CD4-positive, alpha-beta T cell (primary cell): ENCODE measurements around the gene GABRR2. TPM values are rescaled to one million over a fixed set of nuclear protein-coding genes. Genes with fewer than 3 reads are reported as not detected.

Source experiments
- ATAC-seq: fragments of 200-7000 bp; cut with Tn5 transposase; one replicate; pipeline ENCODE4 v1.10.0; 2022; ENCODE audit warnings: mild to moderate bottlenecking; ENCODE audit not compliant: poor library complexity
- CTCF ChIA-PET: fragments of 350-600 bp; sonication (Branson Sonifier 250); formaldehyde crosslinking; loops from one replicate; lab custom pipeline; 2021; ENCODE audit warnings: antibody characterized with exemption, inconsistent platforms; lab: Charles Lee
- POLR2A ChIA-PET: fragments of 350-600 bp; sonication (Branson Sonifier 250); formaldehyde crosslinking; loops from one replicate; lab custom pipeline; 2021; ENCODE audit warnings: antibody characterized with exemption, inconsistent platforms; lab: Charles Lee
- DNase-seq, 14 experiments: peaks; one replicate each; pipeline ENCODE4 v3.0.0-alpha.2; 2013 to 2020; ENCODE audit warnings: mixed read lengths in 2 of 14
- H3K27ac ChIP-seq, 2 donors: one replicate each; pipeline versions ENCODE4 v1.5.1 to v1.7.0; 2013; ENCODE audit warnings: low read length in 2 of 2, low read depth in 1 of 2, mild to moderate bottlenecking in 1 of 2
- H3K27me3 ChIP-seq, 2 experiments: 1 replicate in 1 of 2; 2 replicates in 1 of 2; pipeline versions ENCODE4 v1.6.1 to v1.7.0; 2013; ENCODE audit warnings: low read length in 2 of 2, control low read depth in 1 of 2, mild to moderate bottlenecking in 1 of 2, moderate library complexity in 1 of 2; ENCODE audit not compliant: insufficient read depth in 2 of 2, control insufficient read depth in 1 of 2
- H3K36me3 ChIP-seq: one replicate; pipeline ENCODE4 v1.6.1; 2013; ENCODE audit warnings: low read length, control low read depth; ENCODE audit not compliant: insufficient read depth
- H3K4me1 ChIP-seq: one replicate; pipeline ENCODE4 v1.6.1; 2013; ENCODE audit warnings: low read length, control low read depth; ENCODE audit not compliant: insufficient read depth
- H3K4me3 ChIP-seq: one replicate; pipeline ENCODE4 v1.5.1; 2013; ENCODE audit warnings: mild to moderate bottlenecking, low read length, moderate library complexity
- H3K9me3 ChIP-seq, 2 experiments: 1 replicate in 1 of 2; 2 replicates in 1 of 2; pipeline versions ENCODE4 v1.6.1 to v1.7.0; 2013; ENCODE audit warnings: low read length in 2 of 2, mild to moderate bottlenecking in 2 of 2, control low read depth in 1 of 2, moderate library complexity in 1 of 2; ENCODE audit not compliant: control insufficient read depth in 1 of 2, insufficient read depth in 1 of 2
- H3K27ac Mint-ChIP-seq: one replicate; pipeline ENCODE4 v1.8.0; 2020; ENCODE audit warnings: mixed read lengths
- H3K27me3 Mint-ChIP-seq: one replicate; pipeline ENCODE4 v1.8.0; 2021; ENCODE audit warnings: mixed read lengths
- H3K36me3 Mint-ChIP-seq: one replicate; pipeline ENCODE4 v1.8.0; 2021; ENCODE audit warnings: low read depth, mixed read lengths
- H3K4me1 Mint-ChIP-seq: one replicate; pipeline ENCODE4 v1.8.0; 2021; ENCODE audit warnings: low read depth, mixed read lengths
- H3K4me3 Mint-ChIP-seq: one replicate; pipeline ENCODE4 v1.8.0; 2020; ENCODE audit warnings: mild to moderate bottlenecking, mixed read lengths
- H3K9me3 Mint-ChIP-seq: one replicate; pipeline ENCODE4 v1.8.0; 2020; ENCODE audit warnings: mixed read lengths
- CTCF ChIP-seq: fragments of 200-600 bp; IDR thresholded peaks from one replicate; pipeline ENCODE4 v1.8.0; 2022; ENCODE audit warnings: antibody characterized with exemption, mild to moderate bottlenecking
- intact Hi-C, 2 experiments: fragments of 100-400 bp; cut with DNase I in 1 of 2; cut with micrococcal nuclease in 1 of 2; formaldehyde crosslinking; loops; one replicate each; pipeline versions ENCODE4 v1.15.1 to v1.9.0; 2023 to 2025; cut with DNase I, micrococcal nuclease
- total RNA-seq, 174 experiments: library from RNA in 2 of 174; stranded (reverse) in 2 of 174; gene quantifications; one replicate each; pipeline ENCODE4 v1.2.3 and lab custom pipeline; 2021 to 2026

GABRR2 gene
- total RNA-seq, 2 experiments from 2014 or later = 0.47 to 0.49 TPM

GRCh38 chr6:89269252-89269651, 45.8 kb downstream of the GABRR2 start:
- DNase-seq (no peak), ATAC-seq (no peak)
- Mint-ChIP-seq H3K9me3 (no peaks in the 10 kb centered on the region), H3K4me1 (no peaks in the 10 kb centered on the region), H3K36me3 (no peaks in the 10 kb centered on the region), H3K27ac (no peak overlapping the region), H3K27me3 (no peaks in the 10 kb centered on the region), H3K4me3 (no peak overlapping the region)
- intact Hi-C loops = no loop called here
- Histone ChIP-seq H3K27me3 (no peaks in the 10 kb centered on the region), H3K9me3 (no peaks in the 10 kb centered on the region), H3K4me3 (no peak overlapping the region), H3K27ac (no peak overlapping the region), H3K4me1 (no peaks in the 10 kb centered on the region), H3K36me3 (no peaks in the 10 kb centered on the region)
- POLR2A ChIA-PET = no interaction called here
- no peak for TF ChIP-seq CTCF
- CTCF ChIA-PET = no interaction called here

- H3K4me1 ChIP-seq = no peaks in the 10 kb centered on the region
- Mint-ChIP-seq H3K36me3 (no peaks in the 10 kb centered on the region), H3K4me1 (no peaks in the 10 kb centered on the region), H3K27me3 (no peaks in the 10 kb centered on the region), H3K9me3 (no peaks in the 10 kb centered on the region), H3K4me3 (no peak overlapping the region), H3K27ac (no peak overlapping the region)
- H3K9me3 ChIP-seq = no peaks in the 10 kb centered on the region
- no peaks in the 10 kb centered on the region for H3K27me3 ChIP-seq
- H3K4me3 ChIP-seq = no peak overlapping the region
- DNase-seq (no peak), ATAC-seq (no peak)
- POLR2A ChIA-PET = no interaction called here
- TF ChIP-seq CTCF = no peak
- no peak overlapping the region for H3K27ac ChIP-seq
- intact Hi-C loops = no loop called here
- CTCF ChIA-PET = no interaction called here
- no peaks in the 10 kb centered on the region for H3K36me3 ChIP-seq
Observed at GRCh38 chr6:89268776-89269175, 46.3 kb downstream of the GABRR2 start.

GRCh38 chr6:89267918-89268317, 47.2 kb downstream of the GABRR2 start:
- intact Hi-C loops = no loop called here
- DNase-seq (no peak), ATAC-seq (no peak)
- Mint-ChIP-seq H3K9me3 (no peaks in the 10 kb centered on the region), H3K4me3 (no peak overlapping the region), H3K36me3 (no peaks in the 10 kb centered on the region), H3K4me1 (no peaks in the 10 kb centered on the region), H3K27me3 (no peaks in the 10 kb centered on the region), H3K27ac (no peak overlapping the region)
- Histone ChIP-seq H3K4me3 (no peak overlapping the region), H3K9me3 (no peaks in the 10 kb centered on the region), H3K36me3 (no peaks in the 10 kb centered on the region), H3K27ac (no peak overlapping the region), H3K4me1 (no peaks in the 10 kb centered on the region), H3K27me3 (no peaks in the 10 kb centered on the region)
- ChIA-PET CTCF (no interaction called here), POLR2A (no interaction called here)
- TF ChIP-seq CTCF = no peak
